ENCODE measurements around the gene VPS26C. TPM values are rescaled to one million over a fixed set of nuclear protein-coding genes. Genes with fewer than 3 reads are reported as not detected.

VPS26C gene
- total and polyA plus RNA-seq, 2 experiments from 2014 or later: 29.9 to 45.0 TPM

DNA sequence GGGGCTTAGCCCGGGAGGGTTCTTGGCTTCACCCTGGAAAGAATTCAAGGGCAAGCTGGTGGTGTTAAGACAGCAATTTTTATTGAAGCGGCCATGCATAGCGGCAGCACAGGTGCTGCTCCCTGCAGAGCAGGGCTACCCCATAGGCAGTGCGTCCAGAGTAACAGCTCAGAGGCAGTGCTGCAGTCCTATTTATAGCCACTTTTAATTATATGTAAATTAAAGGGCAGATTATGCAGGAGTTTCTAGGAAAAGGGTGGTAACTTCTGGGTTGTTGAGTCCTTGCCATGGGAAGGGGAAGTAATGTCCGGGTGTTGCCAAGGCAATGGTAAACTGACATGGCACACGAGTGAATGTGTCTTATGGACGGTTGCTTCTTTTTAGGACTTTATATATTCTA, 57.0 kb downstream of the VPS26C start:
- Histone ChIP-seq H3K9me3 (ENCODE audit: low read depth) (no peaks in the 10 kb centered on the region), H3K4me3 (no peak overlapping the region), H3K27me3 (no peaks in the 10 kb centered on the region), H3K36me3 (no peaks in the 10 kb centered on the region), H3K27ac (no peak overlapping the region), H3K4me1 (ENCODE audit: low read depth) (peaks cover 8% of the 10 kb centered on the region)
- TF ChIP-seq, protein P1, sequence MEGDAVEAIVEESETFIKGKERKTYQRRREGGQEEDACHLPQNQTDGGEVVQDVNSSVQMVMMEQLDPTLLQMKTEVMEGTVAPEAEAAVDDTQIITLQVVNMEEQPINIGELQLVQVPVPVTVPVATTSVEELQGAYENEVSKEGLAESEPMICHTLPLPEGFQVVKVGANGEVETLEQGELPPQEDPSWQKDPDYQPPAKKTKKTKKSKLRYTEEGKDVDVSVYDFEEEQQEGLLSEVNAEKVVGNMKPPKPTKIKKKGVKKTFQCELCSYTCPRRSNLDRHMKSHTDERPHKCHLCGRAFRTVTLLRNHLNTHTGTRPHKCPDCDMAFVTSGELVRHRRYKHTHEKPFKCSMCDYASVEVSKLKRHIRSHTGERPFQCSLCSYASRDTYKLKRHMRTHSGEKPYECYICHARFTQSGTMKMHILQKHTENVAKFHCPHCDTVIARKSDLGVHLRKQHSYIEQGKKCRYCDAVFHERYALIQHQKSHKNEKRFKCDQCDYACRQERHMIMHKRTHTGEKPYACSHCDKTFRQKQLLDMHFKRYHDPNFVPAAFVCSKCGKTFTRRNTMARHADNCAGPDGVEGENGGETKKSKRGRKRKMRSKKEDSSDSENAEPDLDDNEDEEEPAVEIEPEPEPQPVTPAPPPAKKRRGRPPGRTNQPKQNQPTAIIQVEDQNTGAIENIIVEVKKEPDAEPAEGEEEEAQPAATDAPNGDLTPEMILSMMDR (IDR thresholded peaks at IDR 0.05; ENCODE audit: low read depth, low read length): no peak
- DNase-seq (ENCODE audit: low read depth in 1 of 2, low spot score in 1 of 2): no peak

DNA sequence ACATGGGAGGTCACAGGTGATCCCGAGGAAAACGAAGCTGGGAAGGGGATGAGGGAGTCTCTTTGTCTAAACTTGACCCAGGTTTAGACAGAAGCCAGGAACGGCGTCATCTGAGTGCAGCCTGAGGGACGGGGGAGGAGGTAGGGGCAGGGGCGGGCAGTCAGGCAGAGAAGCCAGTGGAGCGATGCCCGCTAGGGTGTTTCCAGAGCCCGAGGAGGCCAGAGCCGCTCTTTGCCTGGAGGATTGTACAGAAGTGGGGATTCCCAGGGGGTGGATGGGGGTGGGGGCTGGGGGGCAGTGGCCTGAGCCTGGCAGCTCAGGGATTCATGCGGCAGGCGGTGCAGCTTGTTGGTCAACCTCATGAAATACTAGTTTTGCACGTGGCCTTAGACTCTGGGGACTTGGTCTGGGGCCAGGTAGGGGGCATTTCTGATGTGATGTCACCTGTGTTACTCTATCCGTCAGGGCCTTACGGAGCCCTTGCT, 58.4 kb downstream of the VPS26C start:
- H3K27ac ChIP-seq: peak overlapping the region; percentile 76
- peaks cover 8% of the 10 kb centered on the region for H3K4me1 ChIP-seq (ENCODE audit: low read depth)
- no peak for DNase-seq (ENCODE audit: low read depth in 1 of 2, low spot score in 1 of 2)
- no peaks in the 10 kb centered on the region for H3K27me3 ChIP-seq
- TF ChIP-seq, protein P1 (IDR thresholded peaks at IDR 0.05; ENCODE audit: low read depth, low read length): no peak
- H3K36me3 ChIP-seq: no peaks in the 10 kb centered on the region
- H3K4me3 ChIP-seq: no peak overlapping the region
- H3K9me3 ChIP-seq (ENCODE audit: low read depth): no peaks in the 10 kb centered on the region

DNA sequence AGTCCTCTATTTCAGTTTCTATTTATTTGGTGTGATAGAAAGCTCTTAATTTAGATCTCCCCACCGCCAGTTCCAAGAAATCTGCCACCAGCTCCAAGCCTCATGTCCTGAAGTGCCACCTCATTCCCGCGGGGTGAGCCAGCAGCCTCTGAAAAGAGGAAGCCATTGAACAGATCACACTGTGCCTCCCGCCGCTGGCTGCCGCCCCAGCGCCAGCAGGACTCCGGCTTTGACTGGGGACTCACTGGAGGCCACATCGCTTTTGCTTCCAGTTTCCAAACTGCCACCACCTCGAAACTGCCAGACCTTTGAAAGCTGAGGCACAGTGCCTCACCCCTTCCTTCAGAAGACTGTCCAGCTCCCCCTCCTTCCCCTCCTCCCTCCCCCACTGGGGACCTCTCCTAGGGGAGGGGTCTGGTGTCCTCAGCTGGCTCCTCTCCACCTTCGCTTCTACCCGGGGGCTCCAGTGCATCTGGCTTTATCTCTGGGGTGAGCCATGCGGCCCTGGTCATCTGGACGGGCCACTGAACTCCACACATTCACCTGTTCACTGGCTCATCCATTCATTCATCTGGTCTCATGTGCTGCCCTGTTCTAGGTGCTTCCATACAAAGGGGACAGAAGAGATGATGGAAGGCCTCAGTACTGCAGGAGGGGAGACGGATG, 58.9 kb downstream of the VPS26C start:
- H3K4me3 ChIP-seq: no peak overlapping the region
- DNase-seq (ENCODE audit: low read depth in 1 of 2, low spot score in 1 of 2): peak in 1 of 2 donors; percentile 42
- H3K9me3 ChIP-seq (ENCODE audit: low read depth): no peaks in the 10 kb centered on the region
- peak overlapping the region; percentile 76 for H3K27ac ChIP-seq
- H3K27me3 ChIP-seq: no peaks in the 10 kb centered on the region
- no peaks in the 10 kb centered on the region for H3K36me3 ChIP-seq
- H3K4me1 ChIP-seq (ENCODE audit: low read depth): peaks cover 8% of the 10 kb centered on the region
- TF ChIP-seq, protein P1 (IDR thresholded peaks at IDR 0.05; ENCODE audit: low read depth, low read length): no peak

DNA sequence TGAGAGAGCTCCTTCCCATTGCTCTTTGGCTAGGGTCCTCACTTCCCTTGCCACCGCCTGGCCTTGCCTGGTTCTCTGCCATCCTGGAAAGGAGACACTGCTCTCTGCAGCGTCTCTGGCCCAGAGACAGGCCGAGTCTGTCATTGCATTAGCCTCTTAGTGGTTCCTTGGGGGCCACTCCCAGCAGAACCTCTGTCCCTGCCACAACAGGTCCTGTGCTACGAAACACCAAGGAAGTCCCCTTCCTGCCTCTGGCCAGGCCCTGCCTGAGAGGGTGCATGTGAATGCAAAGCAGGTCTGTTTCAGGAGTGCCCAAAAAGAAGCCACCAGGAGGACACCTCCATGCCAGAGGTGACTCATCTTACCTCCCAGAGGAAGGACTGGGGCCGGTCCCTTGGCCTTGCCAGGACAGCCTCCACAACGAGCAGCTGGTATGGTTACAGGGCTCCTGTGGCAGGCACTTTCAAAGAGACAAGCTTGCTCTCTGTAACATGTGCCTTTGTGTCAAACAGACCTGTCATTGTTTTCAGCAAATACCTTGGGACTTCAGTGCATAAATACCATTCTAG, 59.6 kb downstream of the VPS26C start:
- peak in 1 of 2 donors; percentile 46 for DNase-seq (ENCODE audit: low read depth in 1 of 2, low spot score in 1 of 2)
- no peaks in the 10 kb centered on the region for H3K27me3 ChIP-seq
- H3K27ac ChIP-seq: peak overlapping the region; percentile 76
- peaks cover 8% of the 10 kb centered on the region for H3K4me1 ChIP-seq (ENCODE audit: low read depth)
- TF ChIP-seq, protein P1 (IDR thresholded peaks at IDR 0.05; ENCODE audit: low read depth, low read length): no peak
- H3K4me3 ChIP-seq: no peak overlapping the region
- peaks cover 5% of the 10 kb centered on the region for H3K36me3 ChIP-seq
- no peaks in the 10 kb centered on the region for H3K9me3 ChIP-seq (ENCODE audit: low read depth)

DNA sequence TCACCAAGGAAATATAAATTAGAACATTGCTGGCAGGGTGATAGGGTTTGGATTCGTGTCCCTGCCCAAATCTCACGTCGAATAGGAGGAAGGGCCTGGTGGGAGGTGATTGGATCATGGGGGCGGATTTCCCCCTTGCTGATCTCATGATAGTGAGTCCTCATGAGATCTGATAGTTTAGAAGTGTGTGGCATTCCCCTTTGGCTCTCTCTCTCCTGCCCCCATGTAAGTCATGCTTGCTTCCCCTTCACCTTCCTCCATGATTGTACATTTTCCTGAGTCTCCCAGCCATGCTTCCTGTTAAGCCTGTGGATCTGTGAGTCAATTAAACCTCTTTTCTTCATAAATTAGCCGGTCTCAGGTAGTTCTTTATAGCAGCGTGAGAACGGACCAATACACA, 60.6 kb downstream of the VPS26C start:
- H3K27me3 ChIP-seq: no peaks in the 10 kb centered on the region
- H3K9me3 ChIP-seq (ENCODE audit: low read depth): no peaks in the 10 kb centered on the region
- H3K4me1 ChIP-seq (ENCODE audit: low read depth): peaks cover 8% of the 10 kb centered on the region
- peaks cover 16% of the 10 kb centered on the region for H3K36me3 ChIP-seq
- DNase-seq (ENCODE audit: low read depth in 1 of 2, low spot score in 1 of 2): no peak
- TF ChIP-seq, protein P1 (IDR thresholded peaks at IDR 0.05; ENCODE audit: low read depth, low read length): no peak
- no peak overlapping the region for H3K27ac ChIP-seq
- no peak overlapping the region for H3K4me3 ChIP-seq
